ENCODE results near the gene S100P. TPM values are rescaled to one million over a fixed set of nuclear protein-coding genes. Genes with fewer than 3 reads are reported as not detected.

S100P gene
- total RNA-seq, 1 donor from 2014 or later: not detected

Other genes with a start within 250 kb of the S100P start
- gene PPP2R2C, start 221.3 kb upstream of the S100P start, total RNA-seq: 0.20 and 2.6 TPM in 2 replicates
- gene MAN2B2, start 118.7 kb upstream of the S100P start, total RNA-seq: 12.9 and 31.8 TPM in 2 replicates
- gene MRFAP1, start 53.2 kb upstream of the S100P start, total RNA-seq: 57.8 and 240 TPM in 2 replicates
- gene MRFAP1L1, start 16.0 kb downstream of the S100P start, total RNA-seq: 43.8 and 109 TPM in 2 replicates
- gene BLOC1S4, start 22.3 kb downstream of the S100P start, total RNA-seq: 18.1 and 21.2 TPM in 2 replicates
- gene KIAA0232, start 88.8 kb downstream of the S100P start, total RNA-seq: 43.9 and 59.4 TPM in 2 replicates
- 50.7 and 94.0 TPM in 2 replicates for gene TBC1D14, start 215.9 kb downstream of the S100P start, total RNA-seq